Measurements from ENCODE around the gene C12orf43.
A peak's percentile ranks its signal among the peaks of the same experiment; 100 is the strongest.

DNA sequence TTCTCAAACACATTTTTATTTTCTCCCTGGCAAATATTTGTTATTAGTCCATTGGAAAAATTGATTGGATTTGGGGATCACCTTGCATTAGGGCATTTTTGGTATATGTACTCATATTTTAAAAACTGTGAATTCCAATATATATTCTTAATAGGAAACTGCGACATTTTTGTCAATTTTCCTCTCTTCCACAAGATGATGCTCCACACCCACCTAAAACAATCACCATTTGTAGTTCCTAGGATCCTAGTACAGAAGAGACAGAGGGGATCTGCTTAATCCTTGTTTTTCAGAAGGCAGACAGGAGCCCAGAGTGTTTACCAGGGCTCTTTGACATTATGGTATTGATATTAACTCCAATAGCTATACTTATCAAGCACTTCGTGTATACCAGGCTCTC, 45.5 kb upstream of the C12orf43 start:
- TF ChIP-seq EP300 (conservative IDR thresholded peaks at IDR 0.05; ENCODE audit: poor library complexity, severe bottlenecking), result no peak
- no peak for TF ChIP-seq EZH2 (IDR thresholded peaks at IDR 0.05; ENCODE audit: borderline replicate concordance, insufficient read depth, low read length, poor library complexity, severe bottlenecking)
- no peak for TF ChIP-seq POLR2AphosphoS5 (IDR thresholded peaks at IDR 0.05)
- no peak for TF ChIP-seq MXI1 (conservative IDR thresholded peaks at IDR 0.05; ENCODE audit: poor library complexity, severe bottlenecking)
- TF ChIP-seq, protein P1, sequence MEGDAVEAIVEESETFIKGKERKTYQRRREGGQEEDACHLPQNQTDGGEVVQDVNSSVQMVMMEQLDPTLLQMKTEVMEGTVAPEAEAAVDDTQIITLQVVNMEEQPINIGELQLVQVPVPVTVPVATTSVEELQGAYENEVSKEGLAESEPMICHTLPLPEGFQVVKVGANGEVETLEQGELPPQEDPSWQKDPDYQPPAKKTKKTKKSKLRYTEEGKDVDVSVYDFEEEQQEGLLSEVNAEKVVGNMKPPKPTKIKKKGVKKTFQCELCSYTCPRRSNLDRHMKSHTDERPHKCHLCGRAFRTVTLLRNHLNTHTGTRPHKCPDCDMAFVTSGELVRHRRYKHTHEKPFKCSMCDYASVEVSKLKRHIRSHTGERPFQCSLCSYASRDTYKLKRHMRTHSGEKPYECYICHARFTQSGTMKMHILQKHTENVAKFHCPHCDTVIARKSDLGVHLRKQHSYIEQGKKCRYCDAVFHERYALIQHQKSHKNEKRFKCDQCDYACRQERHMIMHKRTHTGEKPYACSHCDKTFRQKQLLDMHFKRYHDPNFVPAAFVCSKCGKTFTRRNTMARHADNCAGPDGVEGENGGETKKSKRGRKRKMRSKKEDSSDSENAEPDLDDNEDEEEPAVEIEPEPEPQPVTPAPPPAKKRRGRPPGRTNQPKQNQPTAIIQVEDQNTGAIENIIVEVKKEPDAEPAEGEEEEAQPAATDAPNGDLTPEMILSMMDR (IDR thresholded peaks at IDR 0.05; ENCODE audit: poor library complexity, severe bottlenecking), result peak; percentile 58
- peak; percentile 62 for TF ChIP-seq SMC3 (conservative IDR thresholded peaks at IDR 0.05; ENCODE audit: poor library complexity)
- TF ChIP-seq TAF1 (IDR thresholded peaks at IDR 0.05; ENCODE audit: low read depth), result no peak
